Measurements from ENCODE around the gene ATG12.

Gene ATG12

DNA sequence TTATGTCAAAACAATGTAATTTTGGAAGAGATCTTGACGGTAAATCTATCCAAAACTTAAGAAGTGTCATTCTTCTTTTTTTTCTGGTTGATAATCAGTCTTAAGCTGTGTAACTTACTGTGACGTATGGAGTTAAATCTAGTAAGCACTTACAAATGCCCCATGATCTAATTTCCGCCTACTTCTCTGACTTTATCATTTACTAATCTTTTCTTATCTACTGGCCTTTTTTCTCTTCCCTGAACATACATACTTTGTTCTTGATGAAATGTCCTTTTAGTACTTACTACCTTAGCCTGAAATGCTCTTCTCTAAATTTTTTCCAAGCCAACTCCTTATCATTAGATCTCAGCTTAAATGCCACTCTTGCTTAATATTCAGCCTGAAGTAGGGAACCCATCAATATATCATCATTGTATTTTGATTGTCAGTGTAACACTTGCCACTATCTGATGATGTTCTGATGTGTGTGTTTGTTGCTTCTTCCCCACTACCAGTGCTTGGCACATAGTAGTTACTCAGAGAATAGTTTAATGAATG lies 28.0 kb upstream of the ATG12 start:
- H3K4me1 ChIP-seq: no peaks in the 10 kb centered on the region
- no peak overlapping the region for H3K27ac ChIP-seq
- H3K9ac ChIP-seq: no peak overlapping the region
- peaks cover 0 to 3% (median 0%) of the 10 kb centered on the region in 11 experiments; a peak in 7 of 22 replicates for H3K9me3 ChIP-seq (replicated peaks in 1 of 11)
- no peak overlapping the region for H3K4me2 ChIP-seq
- no peaks in the 10 kb centered on the region for H3K27me3 ChIP-seq
- no peak for TF ChIP-seq Cebpa-rat (IDR thresholded peaks at IDR 0.05)
- no peak overlapping the region for H3K4me3 ChIP-seq
- H3K36me3 ChIP-seq: peaks cover 21 to 62% (median 35%) of the 10 kb centered on the region in 11 experiments
- H4K20me1 ChIP-seq: peaks cover 0 to 40% (median 0%) of the 10 kb centered on the region in 11 experiments; a peak in 7 of 22 replicates

GRCh38 chr5:115859378-115859777 lies 18.0 kb upstream of the ATG12 start:
- H3K36me3 ChIP-seq: peaks cover 0 to 11% (median 4%) of the 10 kb centered on the region in 11 experiments; a peak in 7 of 22 replicates
- peaks cover 0 to 13% (median 0%) of the 10 kb centered on the region in 10 experiments; a peak in 4 of 20 replicates for H3K4me1 ChIP-seq
- H3K27ac ChIP-seq: no peak overlapping the region

GRCh38 chr5:115858396-115858795 lies 17.0 kb upstream of the ATG12 start:
- Histone ChIP-seq H3K27ac (no peak overlapping the region), H3K27me3 (no peaks in the 10 kb centered on the region), H3K9me3 (replicated peaks in 1 of 11) (peaks cover 25 to 36% (median 30%) of the 10 kb centered on the region in 11 experiments), H3K4me1 (peaks cover 0 to 13% (median 0%) of the 10 kb centered on the region in 10 experiments; a peak in 4 of 20 replicates), H3K9ac (no peak overlapping the region), H3K4me2 (no peak overlapping the region), H3K36me3 (peaks cover 0 to 14% (median 8%) of the 10 kb centered on the region in 11 experiments; a peak in 12 of 22 replicates), H4K20me1 (peaks cover 0 to 84% (median 7%) of the 10 kb centered on the region in 11 experiments; a peak in 12 of 22 replicates), H3K4me3 (no peak overlapping the region)
- no peak for TF ChIP-seq Cebpa-rat (IDR thresholded peaks at IDR 0.05)

More at GRCh38 chr5:115859378-115859777, 18.0 kb upstream of the ATG12 start:
- no peak for TF ChIP-seq Cebpa-rat (IDR thresholded peaks at IDR 0.05)
- no peak overlapping the region for H3K4me3 ChIP-seq
- no peaks in the 10 kb centered on the region for H3K27me3 ChIP-seq
- H3K9ac ChIP-seq: no peak overlapping the region
- peaks cover 24 to 37% (median 30%) of the 10 kb centered on the region in 11 experiments for H3K9me3 ChIP-seq (replicated peaks in 1 of 11)
- no peak overlapping the region for H3K4me2 ChIP-seq
- peaks cover 0 to 84% (median 7%) of the 10 kb centered on the region in 11 experiments; a peak in 12 of 22 replicates for H4K20me1 ChIP-seq

- H3K9ac ChIP-seq: no peak overlapping the region
- H3K4me2 ChIP-seq: no peak overlapping the region
- H3K4me1 ChIP-seq: peaks cover 0 to 13% (median 0%) of the 10 kb centered on the region in 10 experiments; a peak in 4 of 20 replicates
- TF ChIP-seq Cebpa-rat (IDR thresholded peaks at IDR 0.05): no peak
- no peaks in the 10 kb centered on the region for H3K27me3 ChIP-seq
- H3K9me3 ChIP-seq (replicated peaks in 1 of 11): peaks cover 22 to 36% (median 28%) of the 10 kb centered on the region in 11 experiments
- peaks cover 0 to 19% (median 9%) of the 10 kb centered on the region in 11 experiments; a peak in 12 of 22 replicates for H3K36me3 ChIP-seq
- H3K4me3 ChIP-seq: no peak overlapping the region
- H4K20me1 ChIP-seq: peaks cover 0 to 82% (median 7%) of the 10 kb centered on the region in 11 experiments; a peak in 12 of 22 replicates
- H3K27ac ChIP-seq: no peak overlapping the region
Observed at GRCh38 chr5:115857626-115858349, 16.4 kb upstream of the ATG12 start.

DNA sequence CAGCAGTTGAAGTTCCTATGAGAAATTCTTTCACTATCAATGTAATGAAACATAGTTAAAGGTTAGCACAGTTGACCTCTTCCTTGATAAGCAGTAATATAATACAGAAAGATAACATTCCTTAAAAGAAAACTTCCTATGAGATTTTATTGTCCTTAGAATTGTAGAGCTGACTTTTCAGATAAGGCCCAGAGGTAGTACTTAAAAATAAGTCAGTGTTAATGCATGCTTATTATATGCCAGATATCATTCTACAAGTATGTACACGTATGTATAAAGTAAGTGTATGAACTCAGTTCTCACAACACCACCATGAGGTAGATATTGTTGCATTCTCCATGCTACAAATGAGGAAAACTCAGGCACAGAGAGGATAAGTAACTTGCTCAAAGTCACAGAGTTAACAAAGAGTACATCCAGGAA lies 15.7 kb upstream of the ATG12 start:
- Histone ChIP-seq H3K9me3 (replicated peaks in 1 of 11) (peaks cover 16 to 29% (median 23%) of the 10 kb centered on the region in 11 experiments), H3K27me3 (no peaks in the 10 kb centered on the region), H3K36me3 (peaks cover 0 to 19% (median 9%) of the 10 kb centered on the region in 11 experiments; a peak in 11 of 22 replicates), H4K20me1 (peaks cover 0 to 86% (median 7%) of the 10 kb centered on the region in 11 experiments; a peak in 12 of 22 replicates), H3K27ac (no peak overlapping the region), H3K4me3 (no peak overlapping the region), H3K9ac (no peak overlapping the region), H3K4me1 (peaks cover 0 to 13% (median 0%) of the 10 kb centered on the region in 10 experiments; a peak in 4 of 20 replicates), H3K4me2 (no peak overlapping the region)
- TF ChIP-seq Cebpa-rat (IDR thresholded peaks at IDR 0.05): no peak

DNA sequence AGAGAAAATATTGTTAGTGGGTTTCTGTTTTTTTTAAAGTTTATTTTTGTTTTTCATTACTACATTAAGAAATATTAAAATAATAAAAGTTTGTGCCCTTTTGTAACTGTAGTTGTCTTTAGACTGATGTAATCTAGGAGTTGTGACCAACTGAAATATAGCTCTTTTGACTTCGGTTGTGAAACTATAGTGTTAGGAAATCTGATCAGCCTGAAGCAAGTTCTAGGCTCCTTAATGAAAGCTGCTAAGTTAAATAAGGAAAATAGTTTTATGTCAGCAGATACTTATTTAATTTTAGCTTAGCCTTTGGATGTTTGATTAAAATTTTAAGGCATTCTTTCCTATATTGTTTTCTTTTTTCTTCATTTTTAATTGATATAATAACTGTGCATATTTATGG lies 14.6 kb upstream of the ATG12 start:
- Histone ChIP-seq H3K27ac (no peak overlapping the region), H3K36me3 (peaks cover 0 to 12% (median 9%) of the 10 kb centered on the region in 11 experiments; a peak in 10 of 22 replicates), H3K4me3 (no peak overlapping the region), H4K20me1 (peaks cover 0 to 85% (median 12%) of the 10 kb centered on the region in 11 experiments; a peak in 12 of 22 replicates), H3K27me3 (no peaks in the 10 kb centered on the region), H3K9me3 (replicated peaks in 1 of 11) (peaks cover 9 to 19% (median 15%) of the 10 kb centered on the region in 11 experiments; a peak in 21 of 22 replicates), H3K4me2 (no peak overlapping the region), H3K9ac (no peak overlapping the region), H3K4me1 (peaks cover 0 to 13% (median 0%) of the 10 kb centered on the region in 10 experiments; a peak in 4 of 20 replicates)
- no peak for TF ChIP-seq Cebpa-rat (IDR thresholded peaks at IDR 0.05)

GRCh38 chr5:115854139-115854538 lies 12.8 kb upstream of the ATG12 start:
- TF ChIP-seq Cebpa-rat (IDR thresholded peaks at IDR 0.05): no peak
- no peak overlapping the region for H3K27ac ChIP-seq

DNA sequence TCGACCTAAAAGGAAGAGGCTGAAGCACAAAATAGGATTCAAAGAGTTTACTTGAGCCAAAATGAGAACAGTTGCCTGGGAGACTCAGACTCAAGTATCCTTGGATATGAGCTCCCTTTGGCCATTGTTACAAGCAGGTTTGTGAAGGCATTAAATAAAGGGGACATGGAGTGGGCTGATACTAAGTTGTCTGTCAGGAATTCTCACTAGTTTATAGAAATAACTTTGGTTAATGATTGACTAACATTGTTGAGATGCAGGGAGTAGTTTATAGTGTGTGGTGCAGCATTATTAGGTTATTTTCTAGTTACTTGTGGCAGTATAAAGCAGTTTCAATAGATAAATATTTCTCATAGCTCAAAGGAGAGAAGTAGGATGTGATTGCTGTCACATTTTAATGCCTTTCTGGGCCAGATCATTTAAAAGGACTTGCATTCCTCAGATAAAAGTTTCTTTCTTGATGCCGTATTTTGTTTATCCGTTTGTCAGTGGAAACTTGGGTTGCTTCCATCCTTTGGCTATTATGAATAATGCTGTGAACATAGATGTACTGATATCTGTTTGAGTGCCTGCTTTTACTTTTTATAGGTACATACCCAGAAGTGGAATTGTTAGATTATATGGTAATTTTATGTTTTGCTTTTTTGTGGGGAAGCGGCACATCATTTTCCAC lies 9.5 kb upstream of the ATG12 start:
- no peak overlapping the region for H3K4me2 ChIP-seq

More at GRCh38 chr5:115854139-115854538, 12.8 kb upstream of the ATG12 start:
- no peak overlapping the region for H3K9ac ChIP-seq
- peaks cover 0 to 85% (median 19%) of the 10 kb centered on the region in 11 experiments; a peak in 17 of 22 replicates for H4K20me1 ChIP-seq
- no peak overlapping the region for H3K4me3 ChIP-seq
- H3K27me3 ChIP-seq: no peaks in the 10 kb centered on the region
- H3K4me2 ChIP-seq: no peak overlapping the region
- H3K4me1 ChIP-seq: peaks cover 0 to 13% (median 0%) of the 10 kb centered on the region in 10 experiments; a peak in 4 of 20 replicates
- peaks cover 0 to 12% (median 9%) of the 10 kb centered on the region in 11 experiments; a peak in 10 of 22 replicates for H3K36me3 ChIP-seq
- peaks cover 9 to 17% (median 15%) of the 10 kb centered on the region in 11 experiments; a peak in 21 of 22 replicates for H3K9me3 ChIP-seq (replicated peaks in 1 of 11)

More for the DNA sequence above, 9.5 kb upstream of the ATG12 start:
- Histone ChIP-seq H3K4me1 (0 out of 20 replicates have a peak, but pooled peaks cover 0 to 5% (median 0%) of the 10 kb centered on the region in 10 experiments), H3K36me3 (peaks cover 0 to 12% (median 9%) of the 10 kb centered on the region in 11 experiments; a peak in 9 of 22 replicates), H3K27ac (no peak overlapping the region), H3K27me3 (no peaks in the 10 kb centered on the region), H3K9ac (no peak overlapping the region), H4K20me1 (peaks cover 0 to 88% (median 29%) of the 10 kb centered on the region in 11 experiments; a peak in 17 of 22 replicates), H3K4me3 (no peak overlapping the region), H3K9me3 (replicated peaks in 1 of 11) (peaks cover 9 to 17% (median 15%) of the 10 kb centered on the region in 11 experiments; a peak in 21 of 22 replicates)
- TF ChIP-seq Cebpa-rat (IDR thresholded peaks at IDR 0.05): no peak

Data from BLaER1 treated with 17β-estradiol and CSF1 and Interleukin-3, amounts not matched to agents 10 nM and 100 nM (cell line).